Activated CD4-positive, alpha-beta T cell treated with anti-CD3 and anti-CD28 coated beads, Interleukin-2, amount 50 U/mL, for 4 hours (primary cell): Measurements from ENCODE around the gene DENND6A.
"Not testable (repeated sequence)": the region's sequence is repeated elsewhere in the genome, so short reads cannot be mapped to it uniquely, and the experiment has no call there.

Source experiments
- DNase-seq, 2 experiments: peaks; one replicate each; pipeline ENCODE4 v3.0.0-alpha.2; 2020

The DENND6A gene

DNA sequence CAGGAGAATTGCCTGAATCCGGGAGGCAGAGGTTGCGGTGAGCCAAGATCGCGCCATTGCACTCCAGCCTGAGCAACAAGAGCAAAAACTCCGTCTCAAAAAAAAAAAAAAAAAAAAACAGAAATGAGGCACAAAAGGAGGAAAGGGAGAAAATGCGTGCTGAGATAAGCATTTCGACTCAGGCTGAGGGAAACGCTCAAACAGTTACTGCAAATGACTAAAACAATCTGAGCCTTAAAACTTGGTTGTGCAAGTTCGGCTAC lies 813 bp downstream of the DENND6A start:
- not testable (repeated sequence) for DNase-seq

DNA sequence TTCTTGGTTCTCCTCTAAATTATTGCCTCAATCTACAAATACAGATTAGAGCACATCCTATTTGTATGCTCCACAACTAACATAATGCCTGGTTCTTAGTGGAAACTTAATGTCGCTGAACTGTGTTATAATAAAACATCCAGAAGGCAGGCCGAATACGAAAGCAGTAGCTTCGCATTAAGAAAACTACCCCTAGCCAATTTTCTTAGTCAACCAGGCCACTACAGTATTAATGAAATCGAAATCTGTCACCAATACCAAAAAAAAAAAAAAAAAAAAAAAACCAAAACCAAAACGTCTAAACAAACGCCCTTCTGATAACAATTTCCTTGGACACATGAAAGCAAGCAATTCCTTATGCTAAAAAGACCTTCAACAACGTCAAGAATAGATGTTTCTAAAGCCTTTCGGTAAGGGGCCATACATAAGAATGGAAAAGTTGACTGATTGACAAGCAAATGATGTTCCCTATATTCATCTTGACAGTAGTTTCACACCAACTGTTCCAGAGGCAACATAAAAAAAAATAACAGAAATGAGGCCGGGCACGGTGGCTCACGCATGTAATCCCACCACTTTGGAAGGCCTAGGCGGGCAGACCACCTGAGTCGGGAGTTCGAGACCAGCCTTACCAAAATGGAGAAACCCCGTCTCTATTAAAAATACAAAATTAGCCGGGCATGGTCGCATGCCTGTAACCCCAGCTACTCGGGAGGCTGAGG lies 1.3 kb downstream of the DENND6A start:
- no peak for DNase-seq

DNA sequence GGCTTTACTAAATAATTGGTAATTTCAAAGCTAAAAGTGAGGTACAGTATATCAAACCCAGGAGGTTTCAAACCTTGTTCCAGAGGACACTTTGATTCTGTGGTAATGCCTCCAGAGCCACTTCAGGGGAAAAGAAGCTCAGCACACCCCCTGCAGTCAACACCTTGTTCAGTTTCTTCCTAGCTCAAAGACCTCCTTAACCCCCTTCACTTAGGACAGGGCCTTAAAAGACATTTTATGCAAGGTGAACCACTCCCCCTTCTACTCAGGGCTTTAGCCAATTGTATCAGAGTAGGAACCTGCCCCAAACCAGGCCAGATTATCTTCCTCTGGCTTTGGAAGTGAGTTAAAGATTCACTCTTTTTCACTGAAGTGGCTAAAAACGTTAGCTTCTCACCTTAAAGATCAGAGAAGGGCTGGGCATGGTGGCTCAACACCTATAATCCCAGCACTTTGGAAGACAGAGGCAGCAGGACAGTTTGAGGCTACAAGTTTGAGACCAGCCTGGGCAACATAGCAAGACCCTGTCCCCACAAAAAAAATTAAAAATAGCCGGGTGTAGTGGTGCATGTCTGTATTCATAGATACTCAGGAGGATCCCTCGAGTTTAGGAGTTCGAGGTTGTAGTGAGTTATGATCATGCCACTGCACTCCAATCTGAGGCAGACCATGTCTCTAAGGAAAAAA lies 3.4 kb downstream of the DENND6A start:
- DNase-seq, result no peak

DNA sequence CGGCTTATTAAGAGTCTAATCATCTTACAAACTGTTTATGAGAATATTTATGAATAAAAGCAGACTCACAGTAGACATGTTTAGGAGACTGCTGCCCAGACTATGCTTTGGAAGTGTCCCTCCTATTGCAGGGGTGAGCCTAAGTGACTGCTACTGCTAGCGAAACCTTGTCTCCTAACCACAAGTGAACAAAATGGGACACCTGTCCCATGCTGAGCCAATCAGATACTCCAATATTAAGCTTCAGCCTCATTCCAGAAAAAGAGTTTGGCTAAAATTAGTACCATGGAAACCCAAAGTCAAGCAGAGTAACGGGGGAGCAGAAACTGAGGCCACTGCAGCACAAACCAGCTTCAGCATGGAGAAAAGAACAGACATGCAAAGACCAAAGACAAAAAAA lies 4.6 kb downstream of the DENND6A start:
- no peak for DNase-seq

DNA sequence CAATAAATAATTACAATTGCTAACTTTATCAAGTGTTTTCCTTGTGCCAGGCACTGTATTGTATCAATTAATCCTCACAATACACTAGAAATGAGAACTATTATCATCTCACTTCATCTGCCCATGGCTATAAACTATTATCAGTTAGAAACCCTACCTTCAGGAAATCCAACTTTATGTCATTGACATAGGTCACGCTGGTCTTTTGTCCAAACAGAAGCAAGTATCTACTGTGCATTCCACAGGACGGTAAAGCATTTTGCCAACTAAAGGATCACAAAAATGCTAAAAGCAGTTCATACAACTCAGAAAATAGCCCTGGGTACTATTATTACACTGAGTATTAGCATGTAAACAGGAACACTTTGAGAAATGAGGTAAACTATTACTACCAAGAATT lies 9.6 kb downstream of the DENND6A start:
- no peak for DNase-seq

DNA sequence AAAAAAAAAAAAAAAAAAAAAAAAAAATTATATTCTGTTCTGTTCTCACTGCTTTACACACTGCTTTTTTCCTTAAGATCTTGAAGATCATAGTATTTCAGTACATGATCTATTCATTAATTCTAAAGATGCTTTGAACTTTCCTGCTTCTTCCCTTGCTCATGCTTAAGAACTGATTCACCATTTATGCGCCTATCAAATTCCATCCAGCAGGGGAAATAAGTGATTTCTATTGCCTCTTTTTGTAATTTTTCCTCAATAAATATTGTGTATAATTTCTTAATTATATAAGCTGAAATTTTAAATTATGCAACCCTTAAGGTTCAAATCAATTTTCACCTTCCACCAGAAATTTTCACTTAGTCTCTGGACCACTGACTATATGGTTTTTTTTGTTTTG lies 10.6 kb downstream of the DENND6A start:
- no peak for DNase-seq

DNA sequence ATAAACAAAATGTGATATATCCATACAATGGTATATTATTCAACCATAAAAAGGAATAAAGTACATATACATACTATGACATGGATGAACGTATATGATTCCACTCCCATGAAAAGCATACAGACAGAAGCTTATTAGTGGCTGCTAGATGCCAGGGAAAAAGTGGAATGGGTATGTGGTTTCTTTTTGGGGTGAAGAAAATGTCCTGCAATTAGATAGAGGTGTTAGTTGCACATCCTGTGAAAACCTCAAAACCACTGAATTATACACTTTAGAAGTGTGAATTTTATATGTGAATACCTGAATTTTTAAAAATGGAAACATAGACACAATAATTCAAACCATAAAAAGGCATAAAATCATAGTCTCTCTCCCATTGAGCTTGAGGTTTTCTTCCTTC lies 11.2 kb downstream of the DENND6A start:
- DNase-seq, result no peak

DNA sequence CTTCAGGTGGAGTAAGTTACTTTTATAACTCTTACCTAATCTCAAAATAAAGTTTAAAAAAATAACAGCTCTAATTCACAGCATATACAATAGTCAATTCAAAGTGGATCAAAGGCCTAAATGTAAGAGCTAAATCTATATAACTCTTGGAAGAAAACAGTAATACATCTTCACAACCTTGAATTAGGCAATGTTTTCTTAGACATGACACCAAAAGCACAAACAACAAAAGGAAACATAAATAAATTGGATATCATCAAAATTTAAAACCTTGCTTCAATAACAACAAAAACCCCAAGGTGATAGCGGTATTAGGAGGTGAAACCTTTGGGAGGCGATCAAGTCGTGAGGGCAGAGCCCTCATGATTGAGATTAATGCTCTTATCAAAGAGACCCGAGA lies 12.8 kb downstream of the DENND6A start:
- no peak for DNase-seq

DNA sequence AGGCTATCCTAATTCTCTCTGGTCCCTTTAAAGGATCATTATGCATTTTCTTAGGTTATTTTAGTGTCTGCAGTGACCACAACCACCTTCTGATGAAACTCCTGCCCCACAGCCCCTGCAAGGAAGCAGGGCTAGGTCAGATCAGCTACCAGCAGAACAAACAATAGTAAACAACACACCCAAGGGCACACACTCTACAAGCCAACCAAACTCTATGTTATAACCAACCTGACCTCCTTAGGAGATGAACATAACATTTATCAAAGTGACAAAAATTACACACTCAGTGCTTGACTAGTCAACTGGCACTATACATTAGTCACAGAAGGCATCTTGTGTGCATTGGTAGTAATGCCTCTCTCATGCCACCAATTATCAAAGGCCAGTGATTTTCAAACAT lies 17.3 kb downstream of the DENND6A start:
- no peak for DNase-seq

DNA sequence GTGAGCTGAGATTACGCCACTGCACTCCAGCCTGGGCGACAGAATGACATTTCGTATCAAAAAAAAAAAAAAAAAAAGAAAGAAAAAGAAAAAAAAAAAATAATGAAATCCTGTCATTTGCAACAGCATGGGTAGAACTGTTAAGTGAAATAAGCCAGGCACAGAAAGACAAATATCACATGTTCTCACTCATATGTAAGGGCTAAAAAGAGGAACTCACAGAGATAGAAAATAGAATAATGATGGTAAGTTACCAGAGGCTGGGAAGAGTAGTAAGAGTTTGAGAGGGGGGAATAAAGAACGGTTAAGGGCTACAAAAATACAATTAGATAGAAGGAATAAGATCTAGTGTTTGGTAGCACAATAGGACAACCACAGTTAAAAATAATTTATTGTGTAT lies 19.7 kb downstream of the DENND6A start:
- no peak for DNase-seq

DNA sequence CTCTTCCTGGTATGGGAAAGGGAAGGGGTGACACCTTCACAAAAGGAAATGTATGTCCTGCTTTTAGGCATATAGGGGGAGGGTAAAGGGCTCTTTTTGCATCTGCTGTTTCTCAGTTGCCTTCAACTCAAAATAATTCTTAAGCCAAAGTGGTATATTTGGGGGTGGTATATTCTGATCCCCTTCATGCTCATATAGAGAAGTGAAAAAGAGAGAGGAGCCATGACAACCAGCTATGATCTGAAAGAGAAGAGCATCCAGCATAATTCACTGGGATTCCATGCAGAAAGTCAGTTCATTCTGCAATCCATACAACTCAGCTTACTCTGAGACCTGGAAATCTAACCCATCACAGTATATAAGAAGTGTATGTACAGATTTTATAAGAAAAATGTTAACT lies 22.3 kb downstream of the DENND6A start:
- no peak for DNase-seq

DNA sequence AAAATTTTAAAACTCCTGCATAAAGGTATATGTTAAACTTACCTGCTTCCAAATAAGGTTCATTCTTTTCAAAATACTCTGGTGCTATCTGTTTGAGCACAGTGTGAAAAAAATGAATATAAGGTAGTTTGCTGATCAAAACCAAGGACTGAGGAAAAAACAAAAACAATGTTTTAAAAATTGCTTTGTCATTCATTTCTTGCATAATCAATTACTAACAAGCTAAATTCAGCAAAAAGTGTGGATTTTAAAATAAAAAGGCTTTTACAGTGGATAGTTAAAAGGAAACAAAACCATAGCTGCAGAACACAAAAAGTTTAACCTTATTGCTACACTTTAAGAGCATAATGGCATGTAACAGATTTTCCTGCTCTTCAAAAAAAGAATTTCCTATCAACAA lies 31.5 kb downstream of the DENND6A start:
- DNase-seq, result no peak

DNA sequence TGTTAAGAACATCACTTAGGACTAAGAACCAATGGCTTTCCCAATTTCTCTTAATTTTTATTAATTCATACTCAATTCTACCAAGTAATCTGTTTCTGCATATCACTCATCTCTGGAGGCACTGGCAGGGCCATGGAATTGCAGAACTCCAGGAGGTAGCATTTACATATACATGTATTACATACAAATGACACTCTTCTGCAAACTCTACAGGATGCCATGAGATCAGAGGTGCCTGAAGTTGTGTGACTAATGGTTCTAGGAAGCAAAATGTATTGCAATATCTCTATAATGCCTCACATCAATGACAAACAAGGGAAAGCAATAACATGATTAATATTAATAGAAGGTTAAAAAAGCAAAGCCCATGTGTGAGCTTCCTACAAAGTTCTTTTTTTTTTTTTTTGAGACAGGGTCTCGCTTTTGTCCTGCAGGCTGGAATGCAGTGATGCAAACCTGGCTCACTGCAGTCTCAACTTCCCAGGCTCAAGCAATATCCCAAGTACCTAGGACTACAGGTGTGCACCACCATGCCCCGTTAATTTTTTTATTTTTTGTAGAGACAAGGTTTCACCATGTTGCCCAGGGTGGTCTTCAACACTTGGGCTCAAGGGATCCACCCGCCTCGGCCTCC lies 33.0 kb downstream of the DENND6A start:
- no peak for DNase-seq

DNA sequence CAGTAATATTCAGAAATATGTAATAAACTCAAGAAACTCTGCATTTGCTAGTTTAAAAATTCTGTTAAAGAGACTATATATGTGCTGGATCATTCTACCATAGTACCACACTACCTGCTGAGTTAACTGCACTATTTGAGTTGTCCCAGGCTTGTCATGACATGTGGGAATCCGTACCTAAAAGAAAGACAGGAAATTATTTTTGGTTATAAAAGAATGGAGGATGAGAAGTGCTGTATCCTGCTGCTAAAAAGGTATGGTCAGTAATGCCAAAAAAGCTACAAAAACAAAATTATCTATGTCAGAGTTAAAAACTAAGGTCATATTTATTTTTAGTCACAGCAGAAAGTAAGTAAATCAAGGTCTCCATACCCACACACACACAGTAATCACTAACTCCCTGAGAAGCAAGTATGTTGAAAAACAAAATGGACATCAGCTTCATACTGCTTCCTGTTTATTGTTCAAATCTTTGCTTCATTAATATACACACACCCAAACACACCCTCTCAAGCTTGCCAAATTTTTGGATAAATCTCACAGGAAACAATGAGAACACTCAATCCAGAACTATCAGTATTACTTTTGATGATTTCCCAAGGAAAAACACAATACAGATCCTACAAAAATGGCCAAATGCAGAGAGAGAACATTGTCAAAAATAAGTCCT lies 33.7 kb downstream of the DENND6A start:
- no peak for DNase-seq

DNA sequence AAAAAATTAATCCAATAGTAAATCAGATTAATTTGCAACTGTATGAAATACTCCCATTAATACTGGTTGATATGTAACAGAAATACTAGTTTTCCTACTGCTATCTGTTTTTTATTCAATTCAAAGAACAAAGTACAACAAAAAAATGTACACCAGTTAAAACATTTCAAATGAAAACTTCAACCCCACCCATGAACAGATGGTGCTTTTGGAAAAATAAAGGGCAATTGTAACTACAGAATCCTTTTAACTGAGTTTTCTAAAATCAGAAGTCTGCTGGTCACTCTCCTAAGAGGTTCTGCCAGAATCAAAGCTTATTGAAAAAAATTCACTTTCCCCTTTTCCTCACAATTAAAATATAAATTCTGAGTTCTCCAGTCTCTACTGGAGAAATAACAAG lies 34.3 kb downstream of the DENND6A start:
- no peak for DNase-seq

DNA sequence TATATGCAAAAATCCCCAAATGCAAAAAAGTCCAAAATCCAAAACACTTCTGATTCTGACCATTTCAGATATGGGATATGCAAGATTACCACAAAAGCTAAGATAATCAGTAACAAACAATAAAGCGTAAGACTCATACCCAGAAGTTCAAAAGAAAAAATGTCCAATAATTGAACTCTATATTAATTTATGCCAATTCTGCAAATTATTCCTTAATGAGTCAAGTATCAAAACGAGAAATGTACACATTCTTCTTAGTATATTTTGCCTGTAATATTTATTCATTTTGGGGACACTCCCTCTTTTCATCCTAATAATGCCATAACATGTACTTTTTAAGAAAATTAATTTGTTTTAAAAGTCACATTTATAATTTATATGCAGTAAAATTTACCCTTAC lies 37.1 kb downstream of the DENND6A start:
- DNase-seq, result no peak

DNA sequence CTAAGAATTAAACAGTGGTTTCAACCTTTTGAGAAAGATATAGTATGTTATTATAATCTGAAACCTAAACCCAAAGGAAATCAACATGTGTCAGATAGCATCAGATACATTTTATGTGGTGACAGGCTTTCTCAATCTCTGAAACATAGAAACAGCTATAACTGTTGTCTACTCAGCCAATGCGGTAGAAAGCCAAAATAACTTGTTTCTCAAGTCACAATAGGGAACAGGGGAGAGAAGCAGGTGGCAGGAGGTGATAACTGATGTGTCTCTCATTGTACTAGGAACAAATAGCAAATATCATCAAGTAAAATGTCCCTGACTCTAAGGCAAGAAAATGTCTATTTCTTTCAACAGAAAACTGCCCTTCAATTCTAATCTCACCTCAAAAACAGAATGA lies 38.6 kb downstream of the DENND6A start:
- DNase-seq, result no peak

DNA sequence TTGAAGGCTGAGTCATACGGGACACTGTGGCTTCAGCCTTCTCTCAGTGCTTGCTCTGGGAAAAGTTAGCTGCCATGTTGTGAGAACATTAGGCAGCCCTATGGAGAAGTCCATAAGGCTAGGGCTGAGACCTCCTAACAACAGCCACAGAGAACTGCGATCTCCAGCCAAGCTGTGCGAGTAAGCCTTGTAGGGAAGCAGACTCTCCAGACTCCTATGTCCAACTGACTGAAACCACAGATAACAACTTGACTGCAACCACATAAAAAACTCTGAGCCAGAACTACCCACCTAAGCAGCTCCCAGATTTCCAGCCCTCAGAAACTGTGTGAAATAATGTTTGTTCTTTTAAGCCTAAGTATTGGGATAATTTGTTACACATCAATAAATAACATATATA lies 40.7 kb downstream of the DENND6A start:
- no peak for DNase-seq

DNA sequence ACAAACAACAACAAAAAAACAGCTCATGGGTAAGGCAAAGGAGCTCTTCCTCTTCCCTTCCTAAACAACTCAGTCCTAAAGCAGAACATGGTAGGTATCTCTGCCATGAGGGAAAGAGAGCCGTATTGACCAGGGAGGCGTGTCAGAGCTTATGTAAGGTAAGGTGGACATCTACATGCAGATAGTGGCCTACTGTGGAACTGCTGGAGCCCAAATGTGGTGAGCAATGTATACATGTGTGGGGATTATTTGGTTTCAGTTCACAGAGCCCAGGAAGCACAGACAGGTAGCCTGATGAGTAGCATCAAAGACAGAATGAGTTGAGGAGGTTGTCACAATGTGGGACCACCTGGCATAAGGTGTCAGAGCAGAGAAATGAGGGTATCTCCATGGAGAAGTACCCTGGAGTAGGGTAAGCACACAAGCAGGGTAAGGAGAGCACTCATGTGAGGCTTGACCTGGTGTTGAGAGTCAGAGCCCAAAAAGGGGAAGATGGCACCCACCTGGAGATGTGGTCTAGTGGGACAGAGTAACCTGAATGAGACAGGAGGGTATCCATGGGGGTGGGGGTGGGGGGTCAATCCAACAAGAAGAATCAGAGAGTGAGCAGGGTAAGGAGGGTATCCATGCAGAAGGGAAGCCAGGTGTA lies 45.5 kb downstream of the DENND6A start:
- no peak for DNase-seq

DNA sequence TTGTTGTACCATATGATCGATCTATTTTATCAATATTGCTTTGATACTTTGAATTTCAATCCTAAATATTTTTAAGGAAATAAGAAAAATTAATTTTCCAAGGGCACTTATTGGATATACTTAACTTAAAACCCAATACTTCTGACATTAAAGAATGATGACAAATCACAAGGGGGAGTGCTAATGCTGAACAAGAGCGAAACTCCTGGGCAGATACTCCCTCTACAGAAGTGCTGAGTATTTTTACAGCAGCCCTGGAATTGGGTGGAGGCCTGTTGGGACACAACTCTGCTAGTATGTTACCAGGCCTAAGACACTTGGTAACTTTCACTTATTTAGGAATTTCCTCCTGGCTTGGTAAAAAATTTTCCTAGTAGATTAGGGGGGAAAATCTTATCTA lies 46.2 kb downstream of the DENND6A start:
- no peak for DNase-seq

DNA sequence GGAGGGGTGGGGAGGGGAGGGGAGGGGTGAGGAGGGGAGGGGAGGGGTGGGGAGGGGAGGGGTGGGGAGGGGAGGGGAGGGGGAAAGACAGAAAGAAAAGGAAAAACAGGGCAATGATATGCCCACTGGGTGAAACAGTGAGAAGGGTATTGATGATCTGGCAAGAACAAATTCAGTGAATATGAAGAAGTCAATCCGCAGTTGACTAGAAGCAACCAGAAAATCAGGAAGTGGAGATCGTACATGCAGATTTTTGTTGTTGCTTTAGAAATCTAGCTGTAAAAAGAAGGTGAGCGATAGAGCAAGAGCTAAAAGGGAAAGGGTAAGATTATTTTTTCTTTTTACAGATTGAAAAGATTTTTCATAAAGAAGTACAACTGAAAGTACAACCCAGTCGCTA lies 48.1 kb downstream of the DENND6A start:
- DNase-seq, result no peak

DNA sequence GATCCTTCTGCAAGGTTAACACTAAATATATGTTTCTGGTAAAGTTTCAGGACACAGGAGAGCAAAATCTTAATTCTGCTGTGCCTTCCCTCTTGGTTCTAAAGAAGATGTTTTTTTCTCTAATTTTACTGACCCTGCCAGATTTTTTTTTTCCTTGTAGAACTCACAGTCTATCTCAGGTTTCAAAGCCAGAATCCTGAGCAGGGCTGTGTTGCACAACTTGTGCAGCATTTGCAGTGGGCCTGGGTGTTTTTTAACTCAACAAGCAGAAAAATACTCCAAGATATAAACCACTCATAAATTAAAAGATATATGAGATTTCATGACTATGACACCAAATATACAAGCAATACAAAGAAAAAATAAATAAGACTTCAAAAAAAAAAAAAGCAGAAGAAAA lies 55.5 kb downstream of the DENND6A start:
- no peak for DNase-seq

DNA sequence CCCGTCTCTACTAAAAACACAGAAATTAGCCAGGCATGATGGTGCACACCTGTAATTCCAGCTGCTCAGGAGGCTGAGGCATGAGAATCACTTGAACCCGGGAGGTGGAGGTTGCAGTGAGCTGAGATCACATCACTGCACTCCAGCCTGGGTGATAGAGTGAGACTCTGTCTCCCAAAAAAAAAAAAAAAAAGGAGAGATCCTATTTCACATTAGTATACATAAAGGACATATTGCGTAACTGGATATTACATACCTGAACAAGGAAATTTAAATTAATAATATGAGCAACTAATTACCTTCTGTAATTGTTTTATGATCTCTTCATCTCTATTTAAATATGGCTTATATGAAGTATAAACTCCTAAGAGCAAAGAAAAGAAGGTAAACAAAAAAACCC lies 58.6 kb downstream of the DENND6A start:
- DNase-seq, result not testable (repeated sequence)

DNA sequence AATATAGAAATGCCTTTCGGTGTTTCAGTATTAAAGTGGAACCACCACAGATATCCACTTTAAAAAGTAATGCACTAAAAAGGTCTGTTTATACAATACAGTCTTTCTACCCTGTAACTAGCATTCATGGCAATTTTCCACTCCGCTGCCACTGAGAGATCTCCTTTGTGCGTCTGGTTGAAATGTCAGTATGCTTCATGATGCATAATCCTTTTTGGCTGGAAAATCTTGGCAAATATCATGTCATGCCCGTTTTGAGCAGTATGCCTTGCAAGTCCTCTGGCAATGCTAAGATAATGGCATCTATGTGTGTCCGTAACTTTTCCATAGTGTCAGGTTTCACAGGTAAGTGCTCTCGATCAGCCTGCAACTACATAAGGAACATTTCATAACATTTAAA lies 64.9 kb downstream of the DENND6A start:
- DNase-seq, result no peak
